NCI-H146 treated with DMSO at 0.1 percent for 48 hours (cell line): Measurements from ENCODE around the gene NCKAP5.
"Not testable (repeated sequence)": the region's sequence is repeated elsewhere in the genome, so short reads cannot be mapped to it uniquely, and the experiment has no call there.

Experiments used
- DNase-seq: peaks from one replicate; lab custom pipeline; 2025; ENCODE audit not compliant: unreplicated experiment; lab: John Stamatoyannopoulos, UW

The NCKAP5 gene

DNA sequence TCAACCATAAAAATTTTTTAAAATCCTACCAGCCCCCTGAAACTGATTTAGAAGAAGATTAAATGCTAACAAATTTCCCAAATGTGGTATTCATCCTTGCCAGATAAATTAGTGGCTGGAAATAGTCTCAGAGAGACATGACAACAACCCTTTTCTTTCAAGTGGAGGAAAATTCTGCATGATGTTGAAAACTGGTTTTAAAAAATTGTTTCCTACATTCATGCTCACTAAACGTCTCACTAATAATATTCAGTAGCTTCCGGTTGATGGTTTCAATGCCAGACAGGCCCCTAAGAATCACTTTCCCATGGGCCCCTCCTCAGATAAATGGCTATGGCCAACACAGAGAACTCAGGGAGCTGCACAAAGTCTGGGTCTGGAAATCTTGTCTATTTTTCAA lies 43.2 kb downstream of the NCKAP5 start:
- no peak for DNase-seq

DNA sequence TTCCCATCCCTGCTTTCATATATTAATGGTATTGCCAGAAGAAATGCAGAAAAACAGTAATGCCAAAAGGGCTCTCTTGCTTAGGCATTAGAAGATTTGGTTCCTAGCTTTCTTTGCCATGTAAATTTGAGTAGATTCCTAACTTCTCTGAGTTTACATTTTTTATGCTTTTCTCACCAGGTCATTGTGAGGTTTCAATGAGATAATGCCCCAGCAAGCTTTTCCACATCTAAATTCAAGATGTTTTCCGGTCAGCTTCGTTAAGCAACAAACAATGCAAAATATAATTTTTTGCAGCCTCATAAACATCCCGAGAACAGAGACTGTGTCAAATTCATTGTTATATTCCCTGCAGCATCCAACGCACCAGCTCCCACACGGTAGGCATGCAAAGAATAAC lies 44.9 kb downstream of the NCKAP5 start:
- no peak for DNase-seq

GRCh38 chr2:133522204-133522603 lies 46.1 kb downstream of the NCKAP5 start:
- DNase-seq: no peak

- no peak for DNase-seq
Measured at GRCh38 chr2:133521146-133521745, 47.0 kb downstream of the NCKAP5 start.

DNA sequence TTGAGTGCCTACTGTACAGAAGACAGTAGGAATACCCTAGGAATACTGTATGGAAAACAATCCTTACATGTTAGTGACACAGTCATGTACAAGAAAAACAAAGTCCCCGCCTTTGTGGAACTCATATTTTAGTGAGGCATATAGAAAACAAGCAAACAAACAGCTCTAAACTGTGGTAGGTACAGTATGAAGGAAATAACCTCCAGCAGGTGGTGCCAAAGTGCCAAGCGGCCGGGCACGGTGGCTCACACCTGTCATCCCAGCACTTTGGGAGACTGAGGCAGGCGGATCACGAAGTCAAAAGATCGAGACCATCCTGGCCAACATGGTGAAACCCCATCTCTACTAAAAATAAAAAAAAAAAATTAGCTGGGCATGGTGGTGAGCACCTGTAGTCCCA lies 48.6 kb downstream of the NCKAP5 start:
- not testable (repeated sequence) for DNase-seq

DNA sequence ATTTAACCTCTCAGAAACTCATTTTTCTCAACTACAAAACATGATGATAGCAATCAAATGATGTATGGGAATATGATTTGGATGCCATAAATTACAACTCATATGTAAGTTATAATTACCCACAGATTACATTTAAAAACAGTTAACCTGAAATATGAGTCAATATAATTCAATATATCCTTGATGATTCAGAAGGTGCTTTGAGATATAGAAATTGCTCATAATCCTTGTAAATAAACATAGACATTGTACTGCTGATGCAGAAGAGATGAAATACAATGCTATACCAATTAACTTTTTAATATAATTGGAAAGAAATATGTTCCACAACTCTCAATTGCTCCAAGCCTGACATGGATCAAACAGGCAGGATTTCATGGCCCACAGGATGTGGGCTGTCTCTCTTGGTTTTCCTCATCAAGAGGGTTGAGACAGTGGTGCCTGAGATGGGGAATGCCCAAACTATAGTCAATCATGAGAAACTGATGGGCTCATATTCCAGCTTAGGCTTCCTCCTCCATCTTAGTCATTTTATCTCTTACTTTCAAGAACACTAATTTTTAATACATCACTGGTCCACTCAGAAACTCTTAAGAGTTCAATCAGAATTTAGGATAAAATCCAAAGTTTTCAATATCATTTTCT lies 49.4 kb downstream of the NCKAP5 start:
- DNase-seq: no peak

GRCh38 chr2:133517876-133518275 lies 50.4 kb downstream of the NCKAP5 start:
- no peak for DNase-seq

GRCh38 chr2:133516405-133517026 lies 51.7 kb downstream of the NCKAP5 start:
- no peak for DNase-seq

DNA sequence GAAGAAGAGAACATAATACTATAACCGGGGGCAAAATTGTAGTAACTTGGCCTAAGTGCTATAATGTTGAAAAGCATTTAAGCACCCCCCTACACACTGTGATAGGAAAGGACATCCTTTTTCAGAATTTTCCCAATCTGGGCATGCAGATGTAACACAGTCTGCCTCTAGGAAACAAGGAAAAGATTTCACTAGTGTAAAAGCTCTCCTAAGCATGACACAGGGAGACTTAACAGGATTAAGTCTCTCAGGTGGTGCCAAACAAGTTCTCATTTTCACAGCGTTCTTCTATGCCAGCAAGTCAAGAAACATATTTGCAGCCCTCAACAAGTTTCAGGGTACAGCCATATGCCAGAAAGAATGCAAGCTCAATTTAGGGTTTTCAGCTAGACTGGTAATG lies 53.0 kb downstream of the NCKAP5 start:
- DNase-seq: no peak

GRCh38 chr2:133513893-133514292 lies 54.4 kb downstream of the NCKAP5 start:
- no peak for DNase-seq

- no peak for DNase-seq
Measured at GRCh38 chr2:133512121-133512520, 56.1 kb downstream of the NCKAP5 start.

GRCh38 chr2:133511679-133512078 lies 56.6 kb downstream of the NCKAP5 start:
- DNase-seq: no peak

GRCh38 chr2:133509777-133510176 lies 58.5 kb downstream of the NCKAP5 start:
- DNase-seq: no peak

DNA sequence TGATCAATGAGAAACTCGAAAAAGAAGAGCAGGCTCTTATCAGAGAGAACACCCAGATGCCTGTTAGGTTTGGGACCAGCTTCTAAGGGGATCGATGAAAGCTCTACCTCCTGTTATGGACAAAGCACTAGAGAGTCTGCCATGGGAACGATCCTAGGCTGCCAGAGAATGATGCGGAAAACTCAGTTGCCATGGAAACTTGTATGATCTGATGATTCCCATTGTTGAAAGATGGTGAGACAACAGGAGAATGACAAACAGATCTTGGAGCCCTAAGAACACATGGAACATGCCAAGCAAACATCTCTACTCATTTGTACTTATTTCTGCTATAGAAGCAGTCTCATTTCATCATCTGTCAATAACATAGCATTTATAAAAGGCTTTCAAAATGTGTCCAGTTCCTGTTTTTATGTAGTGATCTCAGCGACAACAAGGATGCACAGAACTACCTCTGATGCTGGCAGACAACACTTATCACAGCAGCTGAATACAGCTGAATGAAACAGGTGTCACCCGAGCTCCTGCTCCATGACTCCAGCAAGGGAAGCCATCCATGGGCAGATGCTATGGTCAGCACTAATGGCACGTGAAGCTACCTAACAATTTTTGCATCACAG lies 59.6 kb downstream of the NCKAP5 start:
- DNase-seq: no peak

GRCh38 chr2:133506996-133507395 lies 61.3 kb downstream of the NCKAP5 start:
- DNase-seq: no peak

- DNase-seq: no peak
Measured at GRCh38 chr2:133504566-133505505, 63.4 kb downstream of the NCKAP5 start.

DNA sequence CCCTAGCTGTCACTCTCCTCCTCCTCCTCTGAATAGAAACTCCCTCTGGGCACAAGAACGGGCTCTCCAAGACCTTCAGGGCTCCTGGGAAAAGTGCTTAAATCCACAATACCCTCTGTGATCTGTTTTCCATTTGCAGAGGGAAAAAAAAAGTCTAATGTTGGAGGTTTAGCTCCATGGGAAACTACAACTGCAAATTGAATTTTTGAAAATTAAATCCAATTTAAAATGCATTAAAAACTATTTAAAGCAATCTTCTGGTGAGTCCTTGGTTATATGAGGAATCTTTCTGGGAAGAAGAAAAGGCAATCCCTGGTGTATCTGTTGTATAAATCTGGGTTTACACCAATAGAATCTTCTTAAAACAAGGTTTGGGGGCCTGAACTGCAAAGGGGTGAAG lies 64.3 kb downstream of the NCKAP5 start:
- no peak for DNase-seq

GRCh38 chr2:133503323-133503722 lies 64.9 kb downstream of the NCKAP5 start:
- no peak for DNase-seq

- DNase-seq: no peak
Measured at GRCh38 chr2:133502678-133503077, 65.6 kb downstream of the NCKAP5 start.

GRCh38 chr2:133500917-133501316 lies 67.3 kb downstream of the NCKAP5 start:
- DNase-seq: no peak
